Effector memory CD4-positive, alpha-beta T cell (primary cell): Measurements from ENCODE around the gene FRG2.
"Not testable (repeated sequence)": the region's sequence is repeated elsewhere in the genome, so short reads cannot be mapped to it uniquely, and the experiment has no call there.

Experiments
- DNase-seq, 3 donors: peaks; one replicate each; pipeline ENCODE4 v3.0.0-alpha.2; 2020
- H3K27ac ChIP-seq: 2 replicates; pipeline ENCODE4 v1.7.0; 2013; ENCODE audit warnings: mild to moderate bottlenecking, low read length, moderate library complexity; ENCODE audit not compliant: insufficient read depth, poor library complexity, severe bottlenecking
- H3K27me3 ChIP-seq: replicated peaks from 2 replicates; pipeline ENCODE4 v1.7.0; 2013; ENCODE audit warnings: mild to moderate bottlenecking, low read length; ENCODE audit not compliant: insufficient read depth, control insufficient read depth, poor library complexity, severe bottlenecking
- H3K36me3 ChIP-seq: 2 replicates; pipeline ENCODE4 v1.7.0; 2013; ENCODE audit warnings: mild to moderate bottlenecking, low read length, moderate library complexity; ENCODE audit not compliant: control insufficient read depth, insufficient read depth
- H3K4me1 ChIP-seq: 2 replicates; pipeline ENCODE4 v1.7.0; 2013; ENCODE audit warnings: low read length, mild to moderate bottlenecking; ENCODE audit not compliant: control insufficient read depth, insufficient read depth, poor library complexity, severe bottlenecking
- H3K4me3 ChIP-seq: 2 replicates; pipeline ENCODE4 v1.7.0; 2013; ENCODE audit warnings: low read length, low read depth, mild to moderate bottlenecking; ENCODE audit not compliant: insufficient read depth, poor library complexity, severe bottlenecking
- H3K9me3 ChIP-seq: 2 replicates; pipeline ENCODE4 v1.7.0; 2013; ENCODE audit warnings: mild to moderate bottlenecking, low read length, moderate library complexity; ENCODE audit not compliant: control insufficient read depth

Gene FRG2

DNA sequence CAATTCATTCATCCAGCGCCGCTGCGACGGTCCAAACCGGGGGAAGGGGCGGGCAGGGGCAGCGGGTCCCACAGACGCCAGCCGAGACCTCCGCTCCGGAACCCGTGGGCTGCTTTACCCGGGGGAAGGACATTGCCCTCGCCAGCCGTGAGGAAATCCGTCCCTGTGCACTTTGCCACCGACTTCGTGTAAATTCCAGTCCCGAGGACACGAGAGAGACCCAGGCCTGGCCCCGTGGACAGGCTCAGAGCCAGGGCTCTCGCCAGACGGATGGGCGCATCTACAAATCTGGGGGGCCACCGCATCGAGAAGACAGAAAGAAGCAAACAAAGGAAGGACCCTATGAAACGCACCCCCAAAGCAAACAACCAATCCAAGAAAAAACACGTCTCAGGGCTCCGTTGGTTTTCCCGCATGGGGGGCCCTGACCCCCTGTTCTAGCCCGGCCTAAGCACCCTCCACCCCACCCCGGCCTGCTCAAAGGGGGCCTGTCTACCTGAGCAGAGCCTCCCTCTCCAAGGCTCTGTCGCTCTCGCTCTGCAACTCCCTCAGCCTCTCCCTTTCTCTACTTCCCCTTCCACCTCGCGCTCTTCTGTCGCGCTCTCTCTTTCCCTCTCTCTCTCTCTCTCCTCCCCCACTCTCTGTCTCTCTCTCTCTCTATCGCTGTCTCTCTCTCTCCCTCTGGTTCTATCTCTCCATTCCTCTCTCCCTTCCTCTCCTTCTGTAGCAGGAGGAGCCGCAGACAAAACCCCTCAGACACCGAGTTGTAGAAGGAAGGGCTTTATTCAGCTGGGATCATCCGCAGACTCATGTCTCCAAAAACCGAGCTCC lies 11.3 kb downstream of the FRG2 start:
- peaks cover 14% of the 10 kb centered on the region for H3K27me3 ChIP-seq

DNA sequence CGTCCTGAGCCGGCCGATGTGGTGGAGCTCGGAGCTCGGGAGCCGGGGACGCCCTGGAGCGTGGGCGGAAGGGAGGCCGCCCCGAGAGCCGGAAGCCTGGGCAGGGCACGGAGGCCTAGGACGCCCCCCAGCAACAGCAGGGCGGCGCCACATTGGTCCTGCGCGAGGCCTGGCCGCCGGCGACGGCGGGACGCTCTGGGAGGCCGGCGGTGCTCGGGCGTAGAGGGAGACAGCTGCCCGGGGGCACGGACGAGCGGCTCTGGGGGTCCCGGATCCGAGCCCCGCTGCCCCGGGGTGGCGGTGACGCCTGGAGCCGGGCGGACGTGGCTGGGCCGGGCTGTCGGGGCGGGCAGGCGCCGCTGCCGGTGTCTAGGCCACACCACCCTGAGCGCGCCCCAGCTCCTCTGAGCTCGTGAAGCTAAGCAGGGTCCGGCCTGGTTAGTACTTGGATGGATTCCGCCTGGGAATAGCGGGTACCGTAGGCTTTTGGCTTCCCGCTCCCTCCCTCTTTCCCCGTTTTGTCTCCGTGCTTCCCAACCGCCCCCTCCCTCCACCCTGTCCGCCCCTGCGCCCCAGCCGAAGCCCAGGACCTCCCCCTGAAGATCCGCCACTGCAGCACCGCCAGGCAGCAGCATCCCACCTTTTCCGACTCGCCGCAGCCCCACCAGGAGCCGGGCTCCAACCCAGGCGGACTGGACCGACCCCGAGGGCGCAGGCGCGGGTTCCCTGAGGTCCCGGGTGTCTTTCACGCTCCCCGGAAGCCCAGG lies 12.1 kb downstream of the FRG2 start:
- Histone ChIP-seq H3K4me1 (no peaks in the 10 kb centered on the region), H3K4me3 (no peak overlapping the region), H3K9me3 (no peaks in the 10 kb centered on the region), H3K27ac (no peak overlapping the region), H3K27me3 (peaks cover 7% of the 10 kb centered on the region), H3K36me3 (no peaks in the 10 kb centered on the region)
- no peak for DNase-seq

More for the DNA sequence above, 11.3 kb downstream of the FRG2 start:
- H3K27ac ChIP-seq, result no peak overlapping the region
- H3K4me1 ChIP-seq, result peaks cover 3% of the 10 kb centered on the region
- H3K36me3 ChIP-seq, result no peaks in the 10 kb centered on the region
- no peaks in the 10 kb centered on the region for H3K9me3 ChIP-seq
- H3K4me3 ChIP-seq, result no peak overlapping the region
- no peak for DNase-seq

DNA sequence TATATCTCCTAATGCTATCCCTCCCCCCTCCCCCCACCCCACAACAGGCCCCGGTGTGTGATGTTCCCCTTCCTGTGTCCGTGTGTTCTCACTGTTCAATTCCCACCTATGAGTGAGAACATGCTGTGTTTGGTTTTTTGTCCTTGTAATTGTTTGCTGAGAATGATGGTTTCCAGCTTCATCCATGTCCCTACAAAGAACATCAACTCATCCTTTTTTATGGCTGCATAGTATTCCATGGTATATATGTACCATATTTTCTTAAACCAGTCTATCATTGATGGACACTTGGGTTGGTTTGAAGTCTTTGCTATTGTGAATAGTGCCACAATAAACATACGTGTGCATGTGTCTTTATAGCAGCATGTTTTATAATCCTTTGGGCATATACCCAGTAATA lies 37.1 kb downstream of the FRG2 start:
- H3K27me3 ChIP-seq, DNase-seq, H3K27ac ChIP-seq, H3K36me3 ChIP-seq, H3K4me3 ChIP-seq, H3K9me3 ChIP-seq, H3K4me1 ChIP-seq: not testable (repeated sequence)

DNA sequence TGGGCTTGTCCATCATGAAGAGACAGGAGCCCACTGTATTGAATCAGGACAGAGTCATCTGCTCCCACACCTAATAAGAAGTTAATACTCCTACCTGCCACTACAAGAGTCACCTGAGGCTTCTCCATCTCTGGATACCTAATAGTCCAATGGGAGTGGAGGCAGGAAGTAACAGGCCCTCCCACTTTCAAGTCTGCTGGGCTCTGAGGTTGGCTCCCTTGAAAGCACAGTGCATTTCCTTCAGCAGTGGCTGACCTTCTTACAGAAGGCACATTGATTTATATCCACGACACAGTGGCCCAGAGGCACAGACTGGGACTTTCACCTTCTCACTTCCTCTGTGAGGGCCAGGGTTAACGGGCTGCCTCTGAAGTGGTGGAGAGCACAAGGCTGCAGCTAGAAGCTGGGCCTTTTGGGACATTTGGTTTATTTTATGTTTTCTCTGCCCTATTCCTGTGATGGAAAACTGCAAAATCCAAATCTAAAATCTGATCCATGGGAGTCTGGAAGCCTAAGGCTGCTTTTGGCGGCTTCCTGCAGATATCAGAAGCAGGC lies 38.1 kb downstream of the FRG2 start:
- H3K36me3 ChIP-seq, result no peaks in the 10 kb centered on the region
- H3K27ac ChIP-seq, result no peak overlapping the region
- no peaks in the 10 kb centered on the region for H3K9me3 ChIP-seq
- no peaks in the 10 kb centered on the region for H3K4me1 ChIP-seq
- DNase-seq, result no peak
- no peak overlapping the region for H3K4me3 ChIP-seq
- H3K27me3 ChIP-seq, result no peaks in the 10 kb centered on the region

DNA sequence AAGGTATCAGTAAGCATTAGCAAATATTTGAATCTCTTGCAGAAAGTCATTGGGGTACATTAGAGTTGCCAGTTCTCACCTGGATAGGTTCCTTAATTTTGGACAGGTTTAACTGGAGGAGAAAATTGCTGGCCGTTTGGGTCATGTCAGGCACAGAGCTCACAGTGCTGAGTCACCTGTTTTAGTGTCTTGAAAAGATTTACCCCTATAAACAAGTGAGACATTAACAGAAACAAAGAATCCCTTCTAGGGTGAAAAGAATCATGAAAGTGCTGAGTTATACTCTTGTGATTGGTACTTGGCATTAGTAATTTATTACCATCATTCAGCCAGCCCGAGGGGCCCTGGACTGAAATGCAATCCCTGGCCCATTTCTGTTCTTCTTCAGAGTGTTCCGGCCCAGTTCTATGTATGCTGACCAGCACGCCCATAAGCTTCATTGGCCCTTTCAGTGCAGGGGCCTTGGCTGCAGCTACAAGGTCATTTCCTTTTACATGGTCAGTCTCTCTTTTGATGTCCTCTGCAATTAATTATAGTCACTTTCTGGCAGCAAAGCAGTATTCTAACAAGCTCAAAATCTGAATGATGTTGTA lies 41.3 kb downstream of the FRG2 start:
- not testable (repeated sequence) for H3K9me3 ChIP-seq, DNase-seq, H3K27ac ChIP-seq, H3K36me3 ChIP-seq, H3K4me1 ChIP-seq, H3K4me3 ChIP-seq, H3K27me3 ChIP-seq

DNA sequence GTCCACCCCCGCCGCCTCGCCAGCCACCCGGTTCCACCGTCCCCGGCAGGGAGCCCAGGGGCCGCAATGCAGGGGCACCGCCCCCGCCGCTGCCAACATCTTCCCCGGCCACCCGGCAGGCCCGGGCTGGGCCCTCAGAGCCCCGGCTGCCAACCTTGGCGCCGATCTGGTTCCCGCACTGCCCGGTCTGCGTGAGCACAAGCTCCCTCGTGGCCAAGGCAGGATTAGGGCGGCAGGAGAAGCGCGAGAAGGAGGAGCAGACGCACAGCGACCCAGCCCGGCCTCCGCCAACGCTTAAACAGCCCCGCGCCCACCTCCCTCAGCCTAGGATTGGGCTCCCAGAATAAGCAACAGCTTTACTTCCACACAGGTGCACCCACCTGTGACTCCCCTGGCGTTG lies 42.4 kb downstream of the FRG2 start:
- not testable (repeated sequence) for H3K9me3 ChIP-seq

DNA sequence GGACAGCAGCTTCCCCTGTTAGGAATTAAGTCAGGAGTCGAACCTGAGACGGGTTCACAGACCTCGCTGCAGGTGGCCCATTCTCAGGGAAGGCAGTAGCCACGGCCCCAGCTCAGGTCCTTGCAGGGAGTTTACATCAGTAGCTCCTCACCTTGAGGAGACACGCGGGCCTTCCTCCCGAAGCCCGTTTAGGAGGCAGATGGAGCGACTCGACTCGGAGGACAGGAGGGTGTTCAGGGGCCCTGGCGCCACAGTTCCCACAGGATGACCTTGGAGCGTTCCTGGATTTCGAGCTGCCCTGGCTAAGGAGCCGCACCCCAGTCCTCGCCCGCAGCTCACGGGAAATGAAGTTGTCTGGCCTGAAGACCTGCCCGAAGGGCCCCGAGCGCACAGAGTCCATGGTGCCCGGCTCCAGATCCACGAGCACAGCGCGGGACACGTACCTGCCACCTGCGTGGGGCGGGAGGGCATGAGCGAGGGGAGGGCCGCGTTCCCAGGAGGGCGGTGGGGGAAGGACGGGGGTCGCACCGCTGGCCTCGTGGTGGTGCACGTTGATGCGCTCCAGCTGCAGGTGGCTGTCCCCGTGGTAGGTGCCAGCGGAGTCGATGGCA lies 43.0 kb downstream of the FRG2 start:
- H3K4me1 ChIP-seq, H3K36me3 ChIP-seq, DNase-seq, H3K27ac ChIP-seq, H3K4me3 ChIP-seq, H3K27me3 ChIP-seq, H3K9me3 ChIP-seq: not testable (repeated sequence)

More for the DNA sequence above, 42.4 kb downstream of the FRG2 start:
- not testable (repeated sequence) for H3K27ac ChIP-seq, H3K36me3 ChIP-seq, H3K4me1 ChIP-seq, H3K27me3 ChIP-seq, H3K4me3 ChIP-seq, DNase-seq

DNA sequence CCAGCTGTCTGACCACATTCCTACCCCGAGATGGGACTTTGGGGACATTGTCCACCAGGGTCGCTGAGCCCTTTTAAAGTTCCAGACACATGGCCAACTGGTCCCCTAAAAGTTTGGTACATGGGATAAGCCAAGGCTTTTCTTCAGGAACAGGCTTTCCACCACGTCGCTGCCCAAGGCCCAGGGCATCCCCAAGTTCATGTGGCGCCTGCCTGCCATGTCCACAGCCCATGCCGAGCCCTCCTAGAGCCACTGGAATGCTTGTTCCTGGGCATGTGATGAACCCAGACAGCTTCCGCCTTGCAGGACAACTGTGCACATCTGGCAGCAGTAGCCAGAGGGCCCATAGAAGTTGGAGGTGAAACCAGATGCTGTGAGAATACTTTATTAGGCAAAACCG lies 45.1 kb downstream of the FRG2 start:
- Histone ChIP-seq H3K27me3 (no peaks in the 10 kb centered on the region), H3K36me3 (no peaks in the 10 kb centered on the region), H3K27ac (no peak overlapping the region), H3K9me3 (no peaks in the 10 kb centered on the region), H3K4me3 (no peak overlapping the region), H3K4me1 (no peaks in the 10 kb centered on the region)
- DNase-seq, result no peak

DNA sequence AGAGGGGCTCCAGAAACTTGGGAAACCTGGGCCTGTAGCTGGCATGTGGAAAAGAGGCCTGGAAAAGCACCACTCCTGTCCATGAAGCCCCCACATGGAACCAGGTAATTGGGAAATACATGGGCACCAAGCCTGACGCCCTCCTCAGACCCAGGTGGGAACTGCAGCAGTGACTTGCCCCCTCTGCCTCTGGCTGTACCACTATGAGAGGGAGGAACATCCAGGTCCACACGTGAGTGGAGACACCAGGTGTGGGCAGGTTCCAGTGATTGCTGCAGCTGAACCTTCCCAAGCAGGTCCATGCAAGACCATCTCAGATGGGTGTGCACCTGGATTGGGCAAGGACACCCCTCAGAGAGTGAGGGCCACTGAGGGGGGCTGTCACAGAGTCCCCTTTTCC lies 46.8 kb downstream of the FRG2 start:
- not testable (repeated sequence) for DNase-seq, H3K27ac ChIP-seq, H3K36me3 ChIP-seq, H3K4me1 ChIP-seq, H3K9me3 ChIP-seq, H3K27me3 ChIP-seq, H3K4me3 ChIP-seq
